GM21723 (cell line): Measurements from ENCODE around the gene PYGM.

Experiments
- ATAC-seq: cut with Tn5 transposase; IDR thresholded peaks from one replicate; pipeline ENCODE4 v1.9.1; 2021; ENCODE audit warnings: mild to moderate bottlenecking, moderate library complexity; ENCODE audit not compliant: unreplicated experiment

PYGM gene

DNA sequence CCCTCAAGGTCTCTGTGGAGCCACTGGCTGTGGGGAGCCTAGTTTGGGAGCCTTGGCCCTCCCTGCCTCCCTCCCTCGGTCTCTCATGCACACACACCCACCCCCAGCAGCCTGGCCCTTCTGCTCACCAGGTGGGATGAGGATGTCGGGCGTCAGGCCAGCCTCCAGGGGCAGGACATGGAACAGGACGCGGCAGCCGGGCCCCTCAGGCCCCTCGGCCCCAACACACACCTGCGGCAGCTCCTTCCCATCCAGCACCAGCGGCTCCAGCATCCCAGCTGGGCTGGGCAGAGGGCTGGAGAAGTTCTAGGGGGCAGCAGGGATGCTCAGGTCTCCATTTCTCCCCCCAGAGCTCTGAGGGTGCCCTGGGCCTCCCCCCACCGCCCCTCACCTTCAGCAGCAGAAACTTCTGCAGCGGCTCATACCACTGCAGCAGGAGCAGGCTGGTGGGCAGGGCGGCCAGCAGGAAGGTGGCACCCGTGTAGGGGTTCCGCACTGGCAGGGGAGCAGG lies 32.1 kb upstream of the PYGM start:
- ATAC-seq, result no peak

DNA sequence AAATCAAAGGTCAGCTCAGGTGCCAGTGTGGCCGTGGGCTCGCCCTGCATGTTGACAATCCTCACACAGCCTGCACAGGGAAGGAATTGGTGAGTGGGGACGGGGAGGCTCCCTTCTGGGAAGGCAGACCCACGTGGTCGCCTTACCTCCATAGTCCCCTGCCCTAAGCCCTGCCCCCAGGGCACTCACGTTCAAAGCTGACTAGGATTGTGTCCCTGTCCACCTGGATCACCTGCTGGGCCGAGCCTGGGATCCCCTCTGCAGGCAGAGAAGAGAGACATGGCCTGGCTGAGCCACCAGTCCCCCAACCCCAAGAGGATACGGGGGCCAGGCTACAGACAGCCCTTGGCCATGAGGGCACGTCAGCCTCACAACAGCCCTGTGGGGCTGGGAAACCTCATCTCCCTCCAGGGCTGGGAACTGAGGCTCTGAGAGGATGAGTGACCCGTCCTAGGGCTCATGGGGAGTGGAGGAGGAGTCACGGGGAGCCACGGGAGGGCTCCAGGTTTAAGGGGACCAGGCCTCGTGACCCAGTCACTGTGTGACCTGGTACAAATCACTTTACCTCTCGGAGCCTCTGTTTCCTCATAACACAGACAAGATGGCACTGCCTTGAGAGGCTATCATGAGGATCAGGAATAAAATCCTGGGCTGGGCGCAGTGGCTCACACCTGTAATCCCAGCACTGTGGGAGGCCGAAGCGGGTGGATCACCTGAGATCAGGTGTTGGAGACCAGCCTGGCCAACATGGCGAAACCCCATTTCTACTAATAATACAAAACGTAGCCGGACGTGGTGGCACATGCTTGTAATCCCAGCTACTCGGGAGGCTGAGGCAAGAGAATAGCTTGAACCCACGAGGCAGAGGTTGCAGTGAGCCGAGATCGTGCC lies 30.7 kb upstream of the PYGM start:
- ATAC-seq, result no peak

DNA sequence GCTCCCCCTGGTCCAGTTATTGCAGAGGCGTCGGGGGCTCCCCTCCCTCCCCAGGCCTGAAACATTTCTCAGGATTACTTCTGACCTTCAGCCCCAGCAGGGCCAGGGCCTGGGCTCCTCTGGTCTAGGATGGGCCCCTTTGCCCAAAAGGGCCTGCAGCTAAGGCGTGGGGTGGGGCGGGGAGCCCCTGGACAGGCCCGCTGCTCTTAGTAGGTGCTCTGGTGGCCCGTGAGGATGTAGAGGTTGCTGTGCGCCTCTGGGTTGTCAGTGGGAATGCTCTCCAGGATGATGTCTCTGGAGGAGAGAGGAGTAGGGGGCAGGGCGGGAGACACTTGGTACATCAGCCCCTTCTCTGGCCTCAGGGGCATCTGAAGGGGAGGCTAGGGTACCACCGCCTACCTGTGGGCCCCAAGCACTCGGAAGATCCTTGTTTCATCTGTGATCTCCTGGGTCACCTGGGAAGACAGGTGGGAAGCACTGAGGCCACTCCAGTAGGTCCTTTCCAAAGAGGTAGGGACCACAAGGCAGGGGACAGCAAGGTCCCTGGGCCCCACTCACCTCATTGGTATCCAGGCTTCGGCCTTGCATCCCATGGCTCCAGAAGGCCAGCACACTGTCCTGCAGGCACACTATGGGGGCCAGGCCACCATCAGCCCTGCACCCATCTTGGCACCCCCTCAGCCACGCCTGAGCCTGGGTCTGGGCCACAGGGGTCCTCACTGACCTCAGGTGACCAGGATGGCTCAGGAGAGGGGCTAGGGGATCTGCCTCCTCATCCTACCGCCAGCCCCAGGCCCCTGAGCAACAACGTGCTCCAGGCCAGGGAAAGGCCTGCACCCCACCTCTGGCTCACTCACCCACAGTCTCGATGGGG lies 29.8 kb upstream of the PYGM start:
- no peak for ATAC-seq

DNA sequence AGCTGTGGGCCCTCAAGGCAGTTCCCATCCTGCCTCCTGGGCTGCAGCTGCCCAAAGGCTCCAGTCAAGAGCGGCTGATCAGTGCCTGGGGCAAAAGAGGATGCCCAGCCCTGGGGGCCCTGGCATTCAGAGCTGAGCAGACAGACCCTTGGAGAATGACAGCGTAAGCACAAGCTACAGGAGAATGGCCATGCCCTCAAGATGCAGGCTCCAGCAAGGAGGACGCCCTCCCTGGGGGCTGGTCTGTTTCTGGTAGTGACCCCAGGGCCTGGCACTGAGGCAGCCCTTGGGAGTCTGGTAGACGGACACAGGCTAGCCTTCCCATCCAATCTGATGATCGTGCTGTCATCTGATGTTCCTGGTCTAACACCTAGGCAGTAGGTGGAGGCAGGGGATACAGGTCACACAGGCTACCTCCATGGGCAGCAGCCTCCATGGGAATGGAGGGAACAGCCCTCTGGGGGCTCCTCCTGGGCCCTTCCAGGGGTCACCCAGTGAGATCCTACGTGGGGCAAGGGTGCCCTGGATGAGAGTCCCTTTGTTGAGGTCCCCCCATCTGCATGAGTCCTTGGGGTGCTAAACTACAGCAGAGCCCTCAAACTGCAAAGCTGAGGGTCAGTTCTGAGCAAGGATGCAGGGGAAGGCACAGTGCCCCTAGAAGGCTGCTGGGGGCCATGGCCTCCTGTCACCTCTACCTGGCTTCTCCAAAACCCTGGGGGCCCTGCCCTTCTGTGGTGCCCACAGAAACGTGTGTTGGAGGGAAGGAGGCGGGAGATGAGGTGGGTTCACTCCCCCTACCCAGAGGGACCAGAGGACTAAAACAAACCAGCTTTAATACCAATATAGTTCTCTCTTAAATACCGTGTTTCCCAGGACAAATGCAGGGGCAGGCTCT lies 28.8 kb upstream of the PYGM start:
- no peak for ATAC-seq

DNA sequence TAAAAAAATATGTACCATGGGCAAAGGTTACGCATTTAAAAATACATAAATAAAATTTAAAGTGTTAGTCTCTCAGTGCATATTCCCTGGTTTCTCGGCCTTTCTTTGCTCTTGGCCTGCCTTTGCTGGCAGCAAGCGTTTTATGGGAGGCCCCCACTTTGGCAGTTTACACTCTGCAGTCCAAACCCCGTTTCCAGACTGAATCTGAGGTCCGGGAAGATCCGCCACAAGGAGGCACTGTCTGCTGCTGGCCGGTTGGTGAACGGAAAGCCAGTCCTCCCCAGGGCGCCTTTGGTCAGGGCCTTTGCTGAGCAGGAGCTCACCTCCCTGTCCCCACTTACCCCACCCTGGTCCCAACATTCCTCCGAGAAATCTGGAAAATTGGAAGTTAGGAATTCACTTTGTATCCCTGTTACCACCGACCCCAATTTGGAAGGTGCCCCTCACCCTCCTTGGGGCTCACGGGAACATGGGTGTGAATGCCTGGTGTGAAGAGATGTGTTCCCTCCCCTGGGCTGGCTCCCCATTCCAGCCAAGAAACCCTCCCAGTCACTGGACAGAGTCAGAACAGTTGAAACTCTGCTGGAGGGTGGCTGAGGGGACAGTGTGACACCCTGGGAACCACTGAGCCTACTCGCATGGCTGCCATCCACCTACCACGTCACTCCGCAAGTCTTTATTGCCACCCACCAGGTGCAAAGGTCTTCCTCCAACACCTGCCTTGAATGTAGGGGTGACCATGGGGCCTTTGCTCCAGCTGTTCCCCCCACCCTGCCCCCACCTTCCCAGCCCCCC lies 27.9 kb upstream of the PYGM start:
- ATAC-seq, result no peak

DNA sequence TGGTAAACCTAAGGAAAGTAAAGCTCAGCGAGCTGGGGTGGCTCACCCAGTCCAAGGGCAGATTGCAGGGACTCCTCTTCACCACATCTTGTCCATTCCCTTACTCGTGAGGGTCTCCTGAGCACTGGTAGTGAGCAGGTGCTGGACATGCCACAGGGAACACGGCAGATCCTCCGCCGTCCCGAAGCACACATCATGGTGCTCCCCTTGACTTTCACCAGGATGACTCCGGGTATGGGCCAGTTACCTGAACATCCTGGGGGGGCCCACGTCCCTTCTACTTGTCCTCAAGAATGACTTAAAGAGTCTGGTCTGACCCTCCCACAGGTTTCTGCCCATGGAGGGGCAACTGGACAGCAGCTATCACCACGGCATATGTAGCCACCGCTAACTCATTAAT lies 26.5 kb upstream of the PYGM start:
- no peak for ATAC-seq

DNA sequence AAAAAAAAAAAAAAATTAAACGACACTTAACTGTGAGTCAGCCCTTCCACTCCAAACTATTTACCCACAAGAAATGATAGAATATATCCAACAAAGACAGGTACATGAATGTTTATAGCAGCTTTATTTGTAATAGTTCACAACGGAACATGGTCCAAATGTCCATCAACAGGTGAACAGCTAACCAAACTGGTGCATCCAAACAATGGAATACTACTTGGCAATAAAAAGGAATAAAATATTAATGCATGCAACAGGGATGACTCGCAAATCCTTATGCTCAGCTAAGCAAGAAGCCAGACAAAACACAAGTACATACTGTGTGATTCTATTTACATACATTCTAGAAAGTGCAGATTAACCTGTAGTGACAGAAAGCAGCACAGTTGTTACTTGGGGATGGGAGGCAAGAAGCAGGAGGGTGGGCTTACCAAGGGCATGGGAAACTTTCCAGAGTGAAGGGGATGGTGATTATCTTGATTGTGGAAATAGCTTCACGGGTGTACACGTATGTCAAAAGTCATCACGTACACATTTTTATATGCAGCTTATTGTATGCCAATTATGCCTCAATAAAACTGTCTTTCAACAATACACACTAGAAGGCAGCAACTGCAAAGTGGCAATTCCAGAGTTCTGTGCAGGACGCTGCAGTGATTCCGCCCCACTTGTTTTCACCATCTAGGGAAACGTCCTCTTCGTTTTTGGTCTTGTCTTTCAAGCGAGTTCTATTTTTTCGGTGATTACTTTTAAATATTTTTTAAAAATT lies 25.2 kb upstream of the PYGM start:
- ATAC-seq, result no peak

DNA sequence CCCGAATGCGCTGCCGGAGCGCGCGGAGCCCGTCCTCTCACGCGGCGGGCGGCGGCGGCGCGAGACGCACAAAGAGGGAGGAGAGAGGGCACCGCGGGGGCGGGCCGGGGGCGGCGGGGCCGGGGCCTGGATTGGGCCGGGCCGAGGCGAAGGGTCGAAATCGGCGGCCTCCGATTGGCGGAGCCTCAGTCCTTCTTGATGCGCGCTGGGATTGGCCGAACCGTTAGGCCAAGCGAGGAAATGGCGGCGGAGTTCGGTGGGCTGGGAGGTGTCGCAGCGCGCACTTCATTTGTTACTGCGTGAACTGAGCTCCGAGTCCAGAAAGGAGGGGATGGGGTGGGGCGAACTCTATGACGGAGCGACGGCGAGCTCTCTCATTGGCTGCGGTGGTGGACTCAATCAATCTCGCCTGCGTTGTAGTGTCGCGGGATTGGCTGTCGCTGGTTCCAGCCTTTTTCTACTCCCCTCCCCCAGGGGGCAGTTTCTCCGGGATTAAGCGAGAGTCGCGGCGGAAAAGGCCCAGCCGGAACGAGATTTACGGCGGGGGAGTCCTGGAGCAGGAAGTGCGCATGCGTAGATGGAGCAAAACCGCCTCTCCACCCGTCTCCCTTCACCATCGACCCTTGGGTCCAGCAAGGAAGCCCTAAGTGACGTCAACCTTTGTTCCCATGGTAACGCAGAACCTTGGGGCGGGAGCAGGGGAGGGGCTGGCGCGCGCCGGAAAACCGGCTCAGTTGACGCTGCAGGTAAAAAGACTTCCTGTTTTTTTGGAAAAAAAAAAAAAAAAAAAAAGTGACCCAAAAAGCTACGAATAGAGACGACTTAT lies 18.9 kb upstream of the PYGM start, which contains the start of gene SF1:
TSS of gene SF1 (minus strand) at position 70 of the 826 bp plus-strand sequence. CDS start 150 bp downstream, outside the sequence.
- peak; percentile 84 for ATAC-seq

DNA sequence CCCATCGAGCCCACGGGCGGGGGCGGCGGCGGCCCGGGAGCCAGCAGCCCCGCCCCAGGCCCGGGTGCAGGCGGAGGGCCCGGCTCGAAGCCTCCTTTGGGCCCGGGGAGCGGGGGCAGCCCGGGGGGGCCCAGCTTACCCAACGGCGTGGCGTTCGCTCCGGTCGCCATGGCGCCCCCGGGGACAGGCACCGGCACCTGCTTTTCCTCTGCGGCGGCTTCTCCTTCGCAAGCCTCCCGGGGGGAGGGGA lies 18.4 kb upstream of the PYGM start:
- no peak for ATAC-seq

DNA sequence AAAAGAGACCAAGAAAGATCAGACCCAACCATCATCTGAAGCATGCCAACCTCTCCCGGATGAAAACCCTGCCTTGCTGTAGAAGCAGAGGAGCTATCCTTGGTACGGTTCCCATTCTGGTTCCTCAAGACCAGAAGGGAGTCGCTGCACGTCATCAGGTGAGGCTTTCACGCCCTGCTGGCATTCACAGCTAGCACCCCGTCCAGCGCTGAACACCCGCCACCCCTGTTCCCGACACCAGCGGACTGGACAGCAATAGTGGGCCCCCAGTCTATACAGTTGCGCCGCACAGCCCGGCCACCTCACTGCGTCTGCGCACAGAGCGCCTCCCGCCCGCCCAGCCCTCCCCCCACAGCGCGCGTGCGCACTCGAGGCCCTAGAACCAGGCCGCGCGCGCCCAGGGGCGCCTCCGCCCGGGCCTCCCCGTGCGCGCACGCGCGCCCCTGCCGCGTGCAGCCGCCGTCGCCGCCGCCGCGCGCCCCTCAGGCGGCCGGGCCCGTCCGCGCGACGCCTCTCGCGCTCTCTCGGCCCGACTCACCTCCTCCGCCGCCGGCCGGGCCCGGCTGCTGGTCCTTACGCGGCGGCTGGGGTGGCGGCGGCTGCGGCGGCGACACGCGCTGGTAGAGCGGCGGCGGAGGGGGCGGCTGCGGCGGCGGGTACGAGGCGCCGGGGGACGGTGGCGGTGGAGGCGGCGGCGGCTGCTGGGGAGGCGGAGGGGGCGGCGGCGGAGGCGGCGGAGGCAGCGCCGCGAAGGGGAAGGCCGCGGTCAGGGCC lies 17.9 kb upstream of the PYGM start:
- ATAC-seq, result no peak

DNA sequence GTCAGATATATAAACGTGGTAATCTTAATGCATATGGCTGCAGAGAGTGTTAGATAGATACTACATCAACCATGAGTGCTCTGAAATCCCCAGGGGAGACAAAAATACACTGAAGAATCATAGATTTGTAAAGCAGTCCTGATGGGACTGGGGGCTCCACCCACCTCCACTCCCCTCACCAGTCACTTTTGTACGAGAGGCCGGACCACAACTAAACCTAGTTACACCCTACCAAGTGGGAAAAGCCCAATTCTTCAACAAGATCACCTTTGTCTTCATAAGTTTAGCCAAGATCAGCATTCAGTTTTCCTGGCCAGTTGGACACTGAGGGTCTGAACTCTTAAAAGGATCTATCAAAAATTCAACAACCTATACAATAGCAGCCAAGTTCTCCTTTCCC lies 17.1 kb upstream of the PYGM start:
- ATAC-seq, result no peak

DNA sequence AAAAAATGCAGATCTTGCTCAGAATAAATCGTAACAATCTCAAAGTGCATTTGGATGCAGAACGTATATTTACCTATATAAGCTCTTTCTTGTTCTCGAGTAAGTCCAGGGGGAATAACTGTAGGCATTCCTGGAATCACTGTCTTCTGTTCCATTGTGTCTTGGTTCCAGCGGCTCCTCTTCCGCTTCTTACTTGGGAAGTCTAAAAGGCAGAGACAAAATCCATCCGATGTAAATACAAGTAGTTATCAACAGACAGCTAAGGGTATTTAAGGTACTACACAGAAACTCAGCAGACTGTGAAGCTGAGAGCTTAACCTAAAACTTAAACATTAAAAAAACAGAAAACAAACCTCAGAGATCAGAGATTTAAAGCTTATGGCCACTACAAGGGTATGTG lies 16.7 kb upstream of the PYGM start:
- ATAC-seq, result no peak

DNA sequence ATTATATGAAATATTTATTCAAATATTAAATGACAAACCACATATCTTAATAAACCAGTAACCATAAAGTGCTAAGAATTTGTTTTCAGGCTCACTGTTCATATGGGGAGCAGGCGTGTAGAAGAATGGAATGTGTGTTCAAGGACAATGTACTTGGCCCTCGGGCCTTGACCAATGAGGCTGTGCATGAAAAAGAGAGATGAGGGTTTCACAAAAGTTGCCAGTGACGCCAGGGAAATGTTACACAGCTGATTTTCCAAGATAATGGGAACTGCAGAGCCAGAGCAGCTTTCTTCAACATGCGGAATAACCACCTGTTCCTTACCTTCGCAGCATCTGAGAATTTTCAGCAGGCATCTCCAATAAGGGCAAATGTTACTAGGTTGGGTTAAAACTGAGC lies 14.4 kb upstream of the PYGM start:
- no peak for ATAC-seq

DNA sequence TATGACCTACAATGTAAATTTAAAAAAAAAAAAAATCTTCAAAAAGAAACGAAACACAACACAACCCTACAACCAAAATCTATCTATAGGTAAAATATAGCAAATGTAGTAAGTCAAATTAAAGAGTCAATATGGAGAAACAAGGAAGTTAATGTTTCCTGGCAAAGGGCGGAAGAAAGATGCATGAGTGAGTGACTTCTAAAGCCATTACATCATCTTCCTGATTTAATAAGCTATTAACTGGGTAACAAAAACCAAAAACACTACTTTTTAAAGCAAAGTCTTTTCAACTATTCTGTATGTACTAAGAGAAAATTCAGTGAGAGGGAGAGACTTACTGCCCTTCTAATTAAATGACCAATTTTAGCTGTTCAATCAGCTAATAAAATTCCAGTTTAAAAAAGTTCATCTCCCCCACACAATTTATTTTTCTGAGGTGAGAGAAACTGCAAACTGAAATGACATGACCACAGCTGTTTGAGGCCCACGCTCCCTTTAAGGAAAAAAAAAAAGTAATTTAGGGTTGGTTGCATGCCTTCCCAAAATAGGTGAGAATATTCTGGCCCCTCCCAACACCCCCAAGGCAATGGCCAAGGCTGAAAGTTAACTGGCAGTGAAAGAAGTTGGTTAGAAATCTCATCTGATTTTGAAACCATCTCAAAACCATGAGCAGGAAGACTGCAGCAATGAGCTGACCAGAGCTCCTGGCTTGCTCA lies 12.7 kb upstream of the PYGM start:
- ATAC-seq, result no peak

DNA sequence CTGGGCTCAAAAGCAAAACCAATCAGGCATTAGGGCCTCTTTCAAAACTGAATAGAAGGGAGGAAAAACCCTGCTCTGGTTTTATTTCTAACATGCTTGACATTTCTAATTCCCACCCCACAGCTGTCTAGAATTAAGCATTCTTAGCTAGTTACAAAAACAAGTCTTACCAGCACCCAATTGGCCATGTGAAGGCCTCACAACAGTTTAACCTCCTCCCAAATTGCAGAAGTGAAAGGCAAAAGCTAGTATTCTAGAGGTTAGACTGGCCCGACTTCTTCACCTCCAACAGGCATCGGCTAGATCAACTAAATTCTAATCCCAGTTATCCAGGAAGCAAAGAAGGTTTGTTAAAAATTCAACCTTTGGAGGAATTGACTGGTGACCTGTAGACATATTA lies 12.1 kb upstream of the PYGM start:
- no peak for ATAC-seq

DNA sequence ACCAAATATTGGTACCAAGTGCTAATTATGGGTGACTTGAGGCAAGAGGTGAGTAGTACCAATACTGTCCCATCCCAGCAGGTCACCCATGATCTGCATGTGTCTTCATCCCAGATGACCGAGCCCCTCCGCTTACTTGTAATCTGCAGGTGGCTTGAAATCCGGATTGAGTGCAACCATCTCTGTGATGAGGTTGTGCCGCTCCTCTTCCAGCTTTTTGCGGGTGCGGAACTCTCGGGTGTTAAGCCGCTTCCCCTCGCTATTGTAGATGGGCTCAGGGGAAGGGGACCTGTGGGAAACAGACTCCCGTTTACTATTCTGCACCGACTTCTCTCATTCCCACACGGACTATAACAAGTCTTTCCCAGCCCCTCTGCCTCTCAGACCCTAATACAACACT lies 10.3 kb upstream of the PYGM start:
- no peak for ATAC-seq

DNA sequence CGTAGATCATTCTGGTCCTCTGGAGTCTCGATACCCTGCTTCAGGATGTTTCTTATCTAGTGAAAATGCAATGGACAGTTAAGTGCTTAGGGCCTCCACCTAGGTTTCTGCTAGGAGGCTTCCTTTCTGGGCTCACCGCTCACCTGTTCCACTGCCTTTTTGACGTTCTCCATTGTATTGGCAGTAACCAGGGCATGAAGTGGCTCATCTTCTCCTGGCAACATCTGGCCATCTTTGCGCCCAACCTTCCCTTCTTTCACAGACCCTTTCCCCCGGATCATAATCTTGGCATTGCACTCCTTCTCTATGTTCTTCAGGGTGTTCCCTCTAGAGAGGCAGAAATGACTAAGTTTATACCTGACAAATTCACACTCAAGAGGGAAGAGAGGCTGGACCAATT lies 9.5 kb upstream of the PYGM start:
- no peak for ATAC-seq
